Activated CD8-positive, alpha-beta T cell treated with anti-CD3 and anti-CD28 coated beads for 36 hours (primary cell): ENCODE data around the gene C19orf85. TPM values are rescaled to one million over a fixed set of nuclear protein-coding genes. Genes with fewer than 3 reads are reported as not detected.
"Not testable (repeated sequence)": the region's sequence is repeated elsewhere in the genome, so short reads cannot be mapped to it uniquely, and the experiment has no call there.

ENCODE experiments used
- ATAC-seq: fragments of 200-7000 bp; cut with Tn5 transposase; one replicate; pipeline ENCODE4 v1.10.0; 2021; ENCODE audit warnings: mild to moderate bottlenecking, moderate library complexity
- CTCF ChIA-PET: fragments of 350-600 bp; sonication (Branson Sonifier 250); formaldehyde crosslinking; loops from one replicate; lab custom pipeline; 2021; ENCODE audit warnings: antibody characterized with exemption; lab: Charles Lee
- POLR2A ChIA-PET: fragments of 350-600 bp; sonication (Branson Sonifier 250); formaldehyde crosslinking; loops from one replicate; lab custom pipeline; 2021; ENCODE audit warnings: antibody characterized with exemption; lab: Charles Lee
- DNase-seq: peaks from one replicate; pipeline ENCODE4 v3.0.0-alpha.2; 2020
- H3K27ac Mint-ChIP-seq: one replicate; pipeline ENCODE4 v1.8.0; 2021; ENCODE audit warnings: mild to moderate bottlenecking, mixed read lengths
- H3K27me3 Mint-ChIP-seq: one replicate; pipeline ENCODE4 v1.8.0; 2021; ENCODE audit warnings: mixed read lengths
- H3K36me3 Mint-ChIP-seq: one replicate; pipeline ENCODE4 v1.8.0; 2021; ENCODE audit warnings: low read depth, mixed read lengths
- H3K4me1 Mint-ChIP-seq: one replicate; pipeline ENCODE4 v1.8.0; 2021; ENCODE audit warnings: low read depth, mixed read lengths
- H3K4me3 Mint-ChIP-seq: one replicate; pipeline ENCODE4 v1.8.0; 2021; ENCODE audit warnings: mild to moderate bottlenecking, moderate library complexity, mixed read lengths
- H3K9me3 Mint-ChIP-seq: one replicate; pipeline ENCODE4 v1.8.0; 2021; ENCODE audit warnings: mixed read lengths
- CTCF ChIP-seq: fragments of 200-600 bp; IDR thresholded peaks from one replicate; pipeline ENCODE4 v1.8.0; 2022; ENCODE audit warnings: antibody characterized with exemption, mild to moderate bottlenecking
- intact Hi-C: fragments of 100-400 bp; cut with micrococcal nuclease; formaldehyde crosslinking; loops from one replicate; pipeline ENCODE4 v1.10.0; 2022
- total RNA-seq, 2 experiments: library from RNA; stranded (reverse); gene quantifications; one replicate each; pipeline ENCODE4 v1.2.3, GENCODE V29; 2021

C19orf85 gene
- total RNA-seq, 2 experiments from 2014 or later, result not detected

- no peak for TF ChIP-seq CTCF
- peaks cover 17% of the 10 kb centered on the region for H3K4me1 Mint-ChIP-seq
- H3K27me3 Mint-ChIP-seq, result no peaks in the 10 kb centered on the region
- DNase-seq (no peak), ATAC-seq (no peak)
- intact Hi-C loops, result no loop called here
- no peak overlapping the region for H3K27ac Mint-ChIP-seq
- ChIA-PET CTCF (interaction anchor here (0.8 to 1.5 kb wide), 3 partner anchors 12 to 133 kb away, joined by 3 to 6 read pairs (median 5); no protein-coding TSS in a partner anchor), POLR2A (interaction anchor here (0.6 to 1.2 kb wide), 2 partner anchors 13 to 644 kb away, joined by 3 read pairs; no protein-coding TSS in a partner anchor)
- H3K36me3 Mint-ChIP-seq, result peaks cover 2% of the 10 kb centered on the region
- no peak overlapping the region for H3K4me3 Mint-ChIP-seq
- peaks cover 3% of the 10 kb centered on the region for H3K9me3 Mint-ChIP-seq
Measured at GRCh38 chr19:55498246-55498840, 33.8 kb upstream of the C19orf85 start.

- no peaks in the 10 kb centered on the region for H3K9me3 Mint-ChIP-seq
- intact Hi-C loops, result no loop called here
- TF ChIP-seq CTCF, result no peak
- H3K27me3 Mint-ChIP-seq, result peaks cover 4% of the 10 kb centered on the region
- H3K36me3 Mint-ChIP-seq, result no peaks in the 10 kb centered on the region
- no peak overlapping the region for H3K4me3 Mint-ChIP-seq
- DNase-seq, result no peak
- H3K4me1 Mint-ChIP-seq, result peaks cover 12% of the 10 kb centered on the region
- ChIA-PET CTCF (interaction anchor here (1.5 kb wide), 1 partner anchor 30 kb away, joined by 6 read pairs; no protein-coding TSS in a partner anchor), POLR2A (interaction anchor here (0.6 to 1.2 kb wide), 2 partner anchors 12 to 644 kb away, joined by 3 read pairs; no protein-coding TSS in a partner anchor)
- H3K27ac Mint-ChIP-seq, result no peak overlapping the region
- ATAC-seq, result no peak
Measured at GRCh38 chr19:55497763-55498162, 33.2 kb upstream of the C19orf85 start.

- H3K27me3 Mint-ChIP-seq, H3K36me3 Mint-ChIP-seq, H3K27ac Mint-ChIP-seq, intact Hi-C loops, H3K4me1 Mint-ChIP-seq, DNase-seq, ATAC-seq, POLR2A ChIA-PET, H3K9me3 Mint-ChIP-seq, H3K4me3 Mint-ChIP-seq: not testable (repeated sequence)
- CTCF ChIA-PET, result interaction anchor here (1.4 kb wide), 1 partner anchor 30 kb away, joined by 3 read pairs; no protein-coding TSS in a partner anchor
Measured at GRCh38 chr19:55496820-55497219, 32.3 kb upstream of the C19orf85 start.

- CTCF ChIA-PET, result interaction anchor here (1.4 to 3.4 kb wide), 3 partner anchors 8 to 29 kb away, joined by 3 to 17 read pairs (median 8); no protein-coding TSS in a partner anchor
- TF ChIP-seq CTCF, result no peak
- H3K9me3 Mint-ChIP-seq, result no peaks in the 10 kb centered on the region
- POLR2A ChIA-PET, result interaction anchor here (1.9 kb wide), 1 partner anchor 10 kb away, joined by 8 read pairs; the partner anchor contains the start of gene NAT14
- DNase-seq (no peak), ATAC-seq (no peak)
- intact Hi-C loops, result no loop called here
- peaks cover 2% of the 10 kb centered on the region for H3K4me1 Mint-ChIP-seq
- H3K36me3 Mint-ChIP-seq, result no peaks in the 10 kb centered on the region
- no peak overlapping the region for H3K4me3 Mint-ChIP-seq
- no peak overlapping the region for H3K27ac Mint-ChIP-seq
- H3K27me3 Mint-ChIP-seq, result peaks cover 6% of the 10 kb centered on the region
Measured at GRCh38 chr19:55495646-55496349, 31.2 kb upstream of the C19orf85 start.

GRCh38 chr19:55494172-55494761 lies 29.7 kb upstream of the C19orf85 start:
- ChIA-PET CTCF (interaction anchor here (2.5 to 3.4 kb wide), 2 partner anchors 9 to 26 kb away, joined by 8 to 17 read pairs; no protein-coding TSS in a partner anchor), POLR2A (interaction anchor here (1.2 to 1.9 kb wide), 2 partner anchors 9 to 11 kb away, joined by 3 to 8 read pairs; partner anchors contain the start of gene NAT14)
- TF ChIP-seq CTCF, result no peak
- Mint-ChIP-seq H3K27me3 (peaks cover 6% of the 10 kb centered on the region), H3K4me3 (peak overlapping the region; percentile 50), H3K9me3 (no peaks in the 10 kb centered on the region), H3K36me3 (no peaks in the 10 kb centered on the region), H3K27ac (no peak overlapping the region), H3K4me1 (peaks cover 2% of the 10 kb centered on the region)
- intact Hi-C loops, result no loop called here
- DNase-seq (peak; percentile 34), ATAC-seq (peak; percentile 60)
